Activated T-cell treated with anti-CD3 and anti-CD28 coated beads, Interleukin-2, amount 50 U/mL, for 4 hours (primary cell): ENCODE results near the gene ATP5PD. TPM values are rescaled to one million over a fixed set of nuclear protein-coding genes. Genes with fewer than 3 reads are reported as not detected.
A peak's percentile ranks its signal among the peaks of the same experiment; 100 is the strongest.
"Not testable (repeated sequence)": the region's sequence is repeated elsewhere in the genome, so short reads cannot be mapped to it uniquely, and the experiment has no call there.

Experiments used
- ATAC-seq, 2 donors: fragments of 200-7000 bp; cut with Tn5 transposase; one replicate each; pipeline ENCODE4 v1.10.0; 2021
- DNase-seq: peaks from one replicate; pipeline ENCODE4 v3.0.0-alpha.2; 2020
- H3K27me3 Mint-ChIP-seq: one replicate; pipeline ENCODE4 v1.8.0; 2021; ENCODE audit warnings: low read depth, mixed read lengths
- H3K36me3 Mint-ChIP-seq: one replicate; pipeline ENCODE4 v1.8.0; 2022; ENCODE audit warnings: mixed read lengths; ENCODE audit not compliant: insufficient read depth
- H3K4me1 Mint-ChIP-seq: one replicate; pipeline ENCODE4 v1.8.0; 2021; ENCODE audit warnings: low read depth, mixed read lengths
- H3K4me3 Mint-ChIP-seq: one replicate; pipeline ENCODE4 v1.8.0; 2021; ENCODE audit warnings: mild to moderate bottlenecking, moderate library complexity, mixed read lengths
- H3K9me3 Mint-ChIP-seq: one replicate; pipeline ENCODE4 v1.8.0; 2021; ENCODE audit warnings: mixed read lengths
- total RNA-seq, 3 donors: library from RNA; stranded (reverse); gene quantifications; one replicate each; pipeline ENCODE4 v1.2.1, GENCODE V29; 2021

Gene ATP5PD
- total RNA-seq, 3 donors from 2014 or later, result 128 to 158 (median 147) TPM

- Mint-ChIP-seq H3K36me3 (peaks cover 9% of the 10 kb centered on the region), H3K4me3 (peak overlapping the region; percentile 98), H3K9me3 (no peaks in the 10 kb centered on the region), H3K4me1 (peaks cover 47% of the 10 kb centered on the region), H3K27me3 (no peaks in the 10 kb centered on the region)
- no peak for DNase-seq
- ATAC-seq, result no peak
These were observed 1.6 kb upstream of the ATP5PD start for GRCh38 chr17:75048249-75048878.

DNA sequence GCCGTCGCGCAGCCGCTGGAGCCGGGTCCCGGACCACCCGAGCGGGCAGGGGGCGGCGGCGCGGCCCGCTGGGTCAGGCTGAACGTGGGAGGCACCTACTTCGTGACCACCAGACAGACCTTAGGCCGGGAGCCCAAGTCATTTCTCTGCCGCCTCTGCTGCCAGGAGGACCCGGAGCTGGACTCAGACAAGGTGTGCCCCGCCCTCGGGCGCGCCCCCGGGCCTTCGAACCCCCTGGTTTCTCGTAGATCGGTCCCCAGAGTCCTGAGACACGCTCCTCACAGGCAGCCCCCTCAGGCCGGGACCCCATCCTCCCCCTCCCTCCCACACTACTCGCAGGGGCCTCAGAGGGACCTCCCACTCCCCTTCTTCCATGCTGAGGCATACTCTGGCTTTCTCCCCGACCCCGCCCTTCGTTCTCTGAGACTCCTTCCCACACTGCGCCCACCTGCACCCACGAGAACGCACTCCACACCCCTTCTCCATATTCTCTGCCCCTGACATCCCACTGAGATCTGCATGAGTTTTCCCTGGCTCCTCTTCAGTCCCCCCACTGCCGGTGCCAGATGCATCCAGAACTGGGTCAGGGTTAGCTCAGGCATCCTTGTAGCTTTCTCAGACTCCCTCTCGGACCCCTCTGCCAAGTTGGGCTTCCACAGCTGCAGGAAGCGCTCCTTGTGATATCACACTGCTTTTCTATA is 779 bp upstream of the ATP5PD start:
- Mint-ChIP-seq H3K36me3 (peaks cover 6% of the 10 kb centered on the region), H3K9me3 (no peaks in the 10 kb centered on the region), H3K4me3 (peak overlapping the region; percentile 98), H3K27me3 (no peaks in the 10 kb centered on the region), H3K4me1 (peaks cover 47% of the 10 kb centered on the region)
- peak; percentile 2 for ATAC-seq
- DNase-seq, result peak; percentile 22

- not testable (repeated sequence) for ATAC-seq, DNase-seq, H3K9me3 Mint-ChIP-seq, H3K27me3 Mint-ChIP-seq, H3K36me3 Mint-ChIP-seq
- Mint-ChIP-seq H3K4me3 (peak overlapping the region; percentile 98), H3K4me1 (peaks cover 43% of the 10 kb centered on the region)
These were observed 793 bp downstream of the ATP5PD start for GRCh38 chr17:75045946-75046406.

DNA sequence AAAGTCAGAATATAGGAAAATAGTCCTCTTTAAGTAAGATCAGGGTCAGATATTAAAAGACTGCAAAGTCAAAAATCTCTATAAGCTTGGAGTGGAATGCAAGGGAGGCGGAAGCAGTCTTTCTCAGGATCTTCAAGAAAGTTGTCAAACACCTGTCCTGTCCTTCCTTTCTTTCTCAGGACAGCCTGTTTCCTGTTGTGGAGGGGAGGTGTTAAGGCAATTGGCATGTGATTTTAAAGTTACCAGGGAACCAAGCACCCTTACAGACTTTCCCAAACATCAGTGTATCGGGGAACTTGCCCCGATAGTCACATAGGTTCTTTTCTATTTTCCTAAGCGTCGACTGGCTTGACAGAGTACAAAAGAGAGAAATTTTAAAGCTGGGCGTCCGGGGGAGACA is 2.1 kb downstream of the ATP5PD start:
- Mint-ChIP-seq H3K27me3 (no peaks in the 10 kb centered on the region), H3K36me3 (peaks cover 11% of the 10 kb centered on the region), H3K9me3 (no peaks in the 10 kb centered on the region), H3K4me1 (peaks cover 42% of the 10 kb centered on the region), H3K4me3 (peak overlapping the region; percentile 98)
- ATAC-seq (no peak), DNase-seq (no peak)

DNA sequence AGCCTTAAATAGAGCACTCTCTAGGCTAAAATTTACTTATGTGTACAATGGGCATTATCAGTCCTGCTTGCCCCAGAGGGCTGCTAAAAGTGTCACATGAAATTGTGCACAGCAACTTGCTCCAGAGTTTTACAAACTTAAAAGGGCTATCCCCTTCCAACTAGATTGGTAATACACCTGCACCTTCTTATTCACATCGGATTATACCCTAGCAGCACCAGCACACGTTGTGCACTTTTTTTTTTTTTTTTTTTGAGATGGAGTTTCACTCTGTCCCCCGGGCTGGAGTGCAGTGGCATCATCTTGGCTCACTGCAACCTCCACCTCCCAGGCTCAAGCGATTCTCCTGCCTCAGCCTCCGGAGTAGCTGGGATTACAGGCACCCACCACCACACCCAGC is 3.0 kb downstream of the ATP5PD start:
- Mint-ChIP-seq H3K36me3 (peaks cover 15% of the 10 kb centered on the region), H3K4me1 (peaks cover 36% of the 10 kb centered on the region)
- DNase-seq, H3K4me3 Mint-ChIP-seq, H3K27me3 Mint-ChIP-seq, H3K9me3 Mint-ChIP-seq, ATAC-seq: not testable (repeated sequence)

DNA sequence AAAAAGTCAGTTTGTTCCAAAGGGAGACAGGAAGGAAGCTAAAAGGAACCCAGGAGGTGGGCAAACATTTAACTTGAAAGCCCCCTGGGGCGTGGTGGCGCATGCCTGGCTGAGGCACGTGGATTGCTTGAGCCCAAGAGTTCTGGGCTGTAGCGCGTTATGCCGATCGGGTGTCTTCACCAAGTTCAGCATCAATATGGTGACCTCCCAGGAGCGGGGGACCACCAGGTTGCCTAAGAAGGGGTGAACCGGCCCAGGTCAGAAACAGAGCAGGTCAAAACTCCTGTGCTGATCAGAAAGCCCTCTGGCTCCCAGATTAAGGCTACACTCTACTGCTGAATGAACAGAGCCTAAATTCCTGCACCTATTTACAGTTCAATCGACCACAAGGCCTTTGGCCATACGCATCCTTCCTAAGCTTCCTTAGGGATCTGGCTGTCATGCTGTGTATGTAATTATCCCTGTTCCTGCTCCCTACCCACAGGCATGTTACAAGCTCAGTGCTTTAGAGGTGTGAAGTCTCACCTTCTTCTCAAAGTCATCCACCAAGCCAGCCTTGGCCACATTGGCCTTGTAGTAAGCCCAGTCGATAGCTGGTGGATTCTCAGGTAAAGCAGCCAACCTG is 5.0 kb downstream of the ATP5PD start:
- no peak for ATAC-seq
- Mint-ChIP-seq H3K36me3 (peaks cover 20% of the 10 kb centered on the region), H3K4me3 (no peak overlapping the region), H3K4me1 (peaks cover 31% of the 10 kb centered on the region), H3K9me3 (no peaks in the 10 kb centered on the region), H3K27me3 (no peaks in the 10 kb centered on the region)
- no peak for DNase-seq

GRCh38 chr17:75039238-75039637 is 7.5 kb downstream of the ATP5PD start:
- no peaks in the 10 kb centered on the region for H3K9me3 Mint-ChIP-seq
- DNase-seq (no peak), ATAC-seq (no peak)
- peaks cover 2% of the 10 kb centered on the region for H3K27me3 Mint-ChIP-seq
- no peak overlapping the region for H3K4me3 Mint-ChIP-seq
- H3K36me3 Mint-ChIP-seq, result peaks cover 20% of the 10 kb centered on the region
- peaks cover 26% of the 10 kb centered on the region for H3K4me1 Mint-ChIP-seq

DNA sequence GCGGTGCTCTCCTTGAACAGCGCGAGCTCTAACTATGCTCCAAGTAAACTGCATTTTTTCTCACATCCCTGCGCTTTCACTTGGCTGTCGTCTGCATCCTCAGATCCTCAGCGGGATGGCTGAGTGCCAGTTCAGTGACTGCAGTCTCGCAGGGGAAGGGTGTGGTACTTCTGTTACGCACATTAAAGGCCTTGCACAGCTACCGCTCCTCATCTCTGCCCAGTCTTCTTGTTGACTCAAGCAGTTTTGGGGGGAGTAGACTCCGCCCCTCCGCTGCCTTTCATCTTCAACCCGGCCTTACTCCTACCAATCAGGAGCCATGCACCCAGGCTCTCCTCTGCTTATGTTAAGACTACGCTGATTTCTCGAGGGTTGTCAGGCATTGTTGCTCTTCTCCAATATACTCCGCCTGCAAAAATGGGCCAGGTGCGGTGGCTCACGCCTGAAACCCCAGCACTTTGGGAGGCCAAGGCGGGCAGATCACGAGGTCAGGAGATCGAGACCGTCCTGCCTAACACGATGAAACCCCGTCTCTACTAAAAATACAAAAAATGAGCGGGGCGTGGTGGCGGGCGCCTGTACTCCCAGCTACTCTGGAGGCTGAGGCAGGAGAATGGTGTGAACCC is 10.0 kb downstream of the ATP5PD start:
- peak; percentile 58 to 63 for ATAC-seq
- DNase-seq, result peak; percentile 80
- Mint-ChIP-seq H3K27me3 (peaks cover 2% of the 10 kb centered on the region), H3K36me3 (peaks cover 15% of the 10 kb centered on the region), H3K9me3 (no peaks in the 10 kb centered on the region), H3K4me3 (peak overlapping the region; percentile 52), H3K4me1 (peaks cover 38% of the 10 kb centered on the region)

- peaks cover 2% of the 10 kb centered on the region for H3K27me3 Mint-ChIP-seq
- ATAC-seq (peak; percentile 67 to 69), DNase-seq (peak; percentile 80)
- peak overlapping the region; percentile 92 for H3K4me3 Mint-ChIP-seq
- peaks cover 7% of the 10 kb centered on the region for H3K36me3 Mint-ChIP-seq
- no peaks in the 10 kb centered on the region for H3K9me3 Mint-ChIP-seq
- peaks cover 44% of the 10 kb centered on the region for H3K4me1 Mint-ChIP-seq
These were observed 12.4 kb downstream of the ATP5PD start for GRCh38 chr17:75034236-75034908.

GRCh38 chr17:75033346-75034235 is 13.2 kb downstream of the ATP5PD start:
- Mint-ChIP-seq H3K4me3 (peak overlapping the region; percentile 92), H3K27me3 (peaks cover 2% of the 10 kb centered on the region), H3K4me1 (peaks cover 44% of the 10 kb centered on the region), H3K36me3 (peaks cover 3% of the 10 kb centered on the region), H3K9me3 (no peaks in the 10 kb centered on the region)
- DNase-seq (peak; percentile 85), ATAC-seq (peak; percentile 38 to 41)

- peaks cover 2% of the 10 kb centered on the region for H3K27me3 Mint-ChIP-seq
- peak overlapping the region; percentile 74 for H3K4me3 Mint-ChIP-seq
- peaks cover 44% of the 10 kb centered on the region for H3K4me1 Mint-ChIP-seq
- no peaks in the 10 kb centered on the region for H3K36me3 Mint-ChIP-seq
- H3K9me3 Mint-ChIP-seq, result no peaks in the 10 kb centered on the region
- ATAC-seq (no peak), DNase-seq (no peak)
These were observed 14.0 kb downstream of the ATP5PD start for GRCh38 chr17:75032720-75033280.

- Mint-ChIP-seq H3K4me3 (peak overlapping the region; percentile 74), H3K9me3 (no peaks in the 10 kb centered on the region), H3K27me3 (peaks cover 2% of the 10 kb centered on the region), H3K4me1 (peaks cover 40% of the 10 kb centered on the region), H3K36me3 (no peaks in the 10 kb centered on the region)
- DNase-seq (peak; percentile 45), ATAC-seq (no peak)
These were observed 14.6 kb downstream of the ATP5PD start for GRCh38 chr17:75031972-75032719.
